Liver (tissue), 3 donors: ENCODE measurements around the gene COCH.

Experiments used
- EGR1 ChIP-seq, 2 donors: IDR thresholded peaks; 2 replicates each; pipeline ENCODE4 v1.6.1; 2016 to 2018; ENCODE audit warnings: antibody characterized with exemption in 2 of 2, low read depth in 2 of 2
- FOXA1 ChIP-seq: IDR thresholded peaks from 2 replicates; pipeline ENCODE4 v1.6.1; 2016; ENCODE audit warnings: antibody characterized with exemption
- JUND ChIP-seq, 2 donors: IDR thresholded peaks; 2 replicates each; pipeline ENCODE4 v1.6.1; 2016; ENCODE audit warnings: antibody characterized with exemption in 2 of 2
- MAX ChIP-seq: IDR thresholded peaks from 2 replicates; pipeline ENCODE4 v1.6.1; 2016; ENCODE audit warnings: antibody characterized with exemption
- RAD21 ChIP-seq, 2 donors: IDR thresholded peaks; 2 replicates each; pipeline ENCODE4 v1.6.1; 2016; ENCODE audit warnings: antibody characterized with exemption in 2 of 2, mild to moderate bottlenecking in 2 of 2
- REST ChIP-seq: IDR thresholded peaks from 2 replicates; pipeline ENCODE4 v1.6.1; 2016; ENCODE audit warnings: antibody characterized with exemption, mild to moderate bottlenecking
- SP1 ChIP-seq: IDR thresholded peaks from 2 replicates; pipeline ENCODE4 v1.6.1; 2018; ENCODE audit warnings: antibody characterized with exemption, mild to moderate bottlenecking
- TAF1 ChIP-seq: conservative IDR thresholded peaks from 2 replicates; pipeline ENCODE4 v1.6.1; 2016; ENCODE audit warnings: antibody characterized with exemption, mild to moderate bottlenecking
- YY1 ChIP-seq: IDR thresholded peaks from 2 replicates; pipeline ENCODE4 v1.6.1; 2016; ENCODE audit warnings: antibody characterized with exemption, mild to moderate bottlenecking
- TF ChIP-seq, protein P1 (sequence below): fragments of 150-350 bp; IDR thresholded peaks from 2 replicates; pipeline ENCODE4 v1.5.1; 2017; ENCODE audit warnings: improper control_type of control experiment, low read depth, low read length; ENCODE audit not compliant: missing input control
- TF ChIP-seq, protein P2 (sequence below): IDR thresholded peaks from 2 replicates; pipeline ENCODE4 v1.6.1; 2016; ENCODE audit warnings: antibody characterized with exemption
- donor health status: healthy.
- donor health status: healthy.

GRCh38 chr14:30868736-30869135, 5.6 kb upstream of the COCH start:
- no peak for TF ChIP-seq TAF1
- TF ChIP-seq JUND (IDR thresholded peaks at IDR 0.05) = no peak
- TF ChIP-seq, protein P1, sequence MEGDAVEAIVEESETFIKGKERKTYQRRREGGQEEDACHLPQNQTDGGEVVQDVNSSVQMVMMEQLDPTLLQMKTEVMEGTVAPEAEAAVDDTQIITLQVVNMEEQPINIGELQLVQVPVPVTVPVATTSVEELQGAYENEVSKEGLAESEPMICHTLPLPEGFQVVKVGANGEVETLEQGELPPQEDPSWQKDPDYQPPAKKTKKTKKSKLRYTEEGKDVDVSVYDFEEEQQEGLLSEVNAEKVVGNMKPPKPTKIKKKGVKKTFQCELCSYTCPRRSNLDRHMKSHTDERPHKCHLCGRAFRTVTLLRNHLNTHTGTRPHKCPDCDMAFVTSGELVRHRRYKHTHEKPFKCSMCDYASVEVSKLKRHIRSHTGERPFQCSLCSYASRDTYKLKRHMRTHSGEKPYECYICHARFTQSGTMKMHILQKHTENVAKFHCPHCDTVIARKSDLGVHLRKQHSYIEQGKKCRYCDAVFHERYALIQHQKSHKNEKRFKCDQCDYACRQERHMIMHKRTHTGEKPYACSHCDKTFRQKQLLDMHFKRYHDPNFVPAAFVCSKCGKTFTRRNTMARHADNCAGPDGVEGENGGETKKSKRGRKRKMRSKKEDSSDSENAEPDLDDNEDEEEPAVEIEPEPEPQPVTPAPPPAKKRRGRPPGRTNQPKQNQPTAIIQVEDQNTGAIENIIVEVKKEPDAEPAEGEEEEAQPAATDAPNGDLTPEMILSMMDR = no peak
- TF ChIP-seq RAD21 (IDR thresholded peaks at IDR 0.05) = no peak
- no peak for TF ChIP-seq MAX
- TF ChIP-seq REST = no peak
- TF ChIP-seq EGR1 (IDR thresholded peaks at IDR 0.05; ENCODE audit: low read depth in 2 of 2) = no peak
- no peak for TF ChIP-seq YY1
- no peak for TF ChIP-seq SP1
- no peak for TF ChIP-seq FOXA1
- TF ChIP-seq, protein P2, sequence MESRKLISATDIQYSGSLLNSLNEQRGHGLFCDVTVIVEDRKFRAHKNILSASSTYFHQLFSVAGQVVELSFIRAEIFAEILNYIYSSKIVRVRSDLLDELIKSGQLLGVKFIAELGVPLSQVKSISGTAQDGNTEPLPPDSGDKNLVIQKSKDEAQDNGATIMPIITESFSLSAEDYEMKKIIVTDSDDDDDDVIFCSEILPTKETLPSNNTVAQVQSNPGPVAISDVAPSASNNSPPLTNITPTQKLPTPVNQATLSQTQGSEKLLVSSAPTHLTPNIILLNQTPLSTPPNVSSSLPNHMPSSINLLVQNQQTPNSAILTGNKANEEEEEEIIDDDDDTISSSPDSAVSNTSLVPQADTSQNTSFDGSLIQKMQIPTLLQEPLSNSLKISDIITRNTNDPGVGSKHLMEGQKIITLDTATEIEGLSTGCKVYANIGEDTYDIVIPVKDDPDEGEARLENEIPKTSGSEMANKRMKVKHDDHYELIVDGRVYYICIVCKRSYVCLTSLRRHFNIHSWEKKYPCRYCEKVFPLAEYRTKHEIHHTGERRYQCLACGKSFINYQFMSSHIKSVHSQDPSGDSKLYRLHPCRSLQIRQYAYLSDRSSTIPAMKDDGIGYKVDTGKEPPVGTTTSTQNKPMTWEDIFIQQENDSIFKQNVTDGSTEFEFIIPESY = no peak
